SU-DHL-6 (cell line): Measurements from ENCODE around the gene ADPRHL1.

ENCODE experiments used
- H2AFZ ChIP-seq: fragments of 200-600 bp; sonication (generic); 2 replicates; pipeline ENCODE4 v1.6.1; 2014; ENCODE audit warnings: low read depth, mild to moderate bottlenecking, moderate library complexity, mixed read lengths, antibody characterized with exemption, low read length; ENCODE audit not compliant: severe bottlenecking
- H3F3A ChIP-seq: fragments of 200-600 bp; shearing (Covaris generic); 2 replicates; pipeline ENCODE4 v1.6.0; 2016; ENCODE audit warnings: antibody characterized with exemption, mild to moderate bottlenecking; ENCODE audit not compliant: insufficient read depth
- H3K27ac ChIP-seq: fragments of 200-600 bp; sonication (generic); 2 replicates; pipeline ENCODE4 v1.5.1; 2016; ENCODE audit warnings: low read depth, mild to moderate bottlenecking, low read length, moderate library complexity, mixed read lengths
- H3K27me3 ChIP-seq: fragments of 200-600 bp; sonication (generic), shearing (Covaris generic); 2 replicates; pipeline ENCODE4 v1.6.0; 2014; ENCODE audit warnings: mild to moderate bottlenecking, low read length
- H3K36me3 ChIP-seq: fragments of 200-600 bp; sonication (generic); 2 replicates; pipeline ENCODE4 v1.6.1; 2014; ENCODE audit warnings: mild to moderate bottlenecking, low read length, mixed read lengths
- H3K4me2 ChIP-seq: fragments of 300-600, 200-600 bp; shearing (Covaris generic), sonication (generic); 2 replicates; pipeline ENCODE4 v1.6.0; 2014; ENCODE audit warnings: low read length, low read depth, mild to moderate bottlenecking; ENCODE audit not compliant: poor library complexity, severe bottlenecking
- H3K4me3 ChIP-seq: fragments of 200-600 bp; sonication (generic); 2 replicates; pipeline ENCODE4 v1.5.1; 2014; ENCODE audit warnings: antibody characterized with exemption, low read length, mild to moderate bottlenecking, mixed read lengths; ENCODE audit not compliant: insufficient read depth, poor library complexity, severe bottlenecking
- H3K79me2 ChIP-seq: fragments of 200-600 bp; sonication (generic); 2 replicates; pipeline ENCODE4 v1.6.1; 2014; ENCODE audit warnings: mild to moderate bottlenecking, low read length, moderate library complexity; ENCODE audit not compliant: insufficient read depth
- H3K9ac ChIP-seq: fragments of 200-600 bp; sonication (generic); 2 replicates; pipeline ENCODE4 v1.7.0; 2014; ENCODE audit warnings: mild to moderate bottlenecking, low read length
- H3K9me2 ChIP-seq: fragments of 200-600 bp; sonication (generic); replicated peaks from 2 replicates; pipeline ENCODE4 v1.6.1; 2014; ENCODE audit warnings: low read length; ENCODE audit not compliant: insufficient read depth
- H3K9me3 ChIP-seq: fragments of 200-600 bp; sonication (generic); 2 replicates; pipeline ENCODE4 v1.6.1; 2014; ENCODE audit warnings: low read length, mixed read lengths; ENCODE audit not compliant: insufficient read depth
- H4K20me1 ChIP-seq: fragments of 200-600 bp; sonication (generic); 2 replicates; pipeline ENCODE4 v1.6.1; 2014; ENCODE audit warnings: low read depth, mild to moderate bottlenecking, antibody characterized with exemption, low read length, moderate library complexity, mixed read lengths
- EZH2phosphoT487 ChIP-seq: fragments of 200-600 bp; sonication (generic), shearing (Covaris generic); conservative IDR thresholded peaks from 2 replicates; pipeline ENCODE4 v1.6.1; 2018; ENCODE audit warnings: mild to moderate bottlenecking, antibody characterized with exemption, low read length, moderate library complexity, mixed read lengths
- TF ChIP-seq, protein P1 (sequence below): fragments of 200-600 bp; sonication (generic); IDR thresholded peaks from one replicate; pipeline ENCODE4 v1.5.1; 2017; ENCODE audit warnings: antibody characterized with exemption, mild to moderate bottlenecking, low read length, moderate library complexity; ENCODE audit not compliant: insufficient read depth, poor library complexity, severe bottlenecking

ADPRHL1 gene

DNA sequence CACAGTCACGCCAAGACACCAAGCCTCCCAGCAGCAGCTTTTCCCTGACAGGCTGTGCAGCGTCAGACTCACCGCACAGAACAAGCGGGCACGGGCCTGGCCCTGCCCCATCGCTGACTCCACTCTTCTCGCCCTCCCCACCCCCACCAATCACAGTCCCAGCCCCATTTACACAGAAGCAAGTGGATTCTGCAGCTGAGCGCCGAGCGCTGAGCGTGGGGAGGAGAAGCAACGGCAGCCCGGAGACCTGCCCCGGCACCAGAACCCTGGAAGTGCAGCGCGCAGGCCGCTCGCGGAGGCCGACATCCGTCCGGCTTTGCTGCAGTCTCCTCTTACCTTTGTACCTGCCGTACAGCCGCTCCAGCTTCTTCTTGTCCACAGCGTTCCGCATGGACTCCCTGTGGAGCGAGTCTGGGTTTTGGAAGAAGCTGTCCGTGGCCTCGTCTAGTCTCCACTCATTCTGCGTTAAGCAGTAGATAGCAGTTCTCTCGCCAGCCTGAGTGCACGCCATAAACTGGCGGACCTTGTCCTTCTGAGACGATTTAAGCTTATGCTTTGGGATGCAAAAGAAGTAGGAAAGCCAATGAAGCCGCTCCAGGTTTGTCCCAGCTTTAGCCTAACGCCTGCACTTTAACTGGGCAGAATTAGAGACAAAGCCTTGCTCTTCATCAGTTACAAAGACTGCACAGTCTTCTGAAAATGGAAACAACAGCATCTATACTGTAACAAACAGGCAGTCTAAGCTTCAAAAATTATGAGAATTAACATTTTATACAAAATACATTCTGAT, 30.4 kb upstream of the ADPRHL1 start:
- Histone ChIP-seq H3K27me3 (no peaks in the 10 kb centered on the region), H3K4me3 (no peak overlapping the region), H3K79me2 (peaks cover 72% of the 10 kb centered on the region), H3K36me3 (peaks cover 15% of the 10 kb centered on the region), H3K9ac (no peak overlapping the region), H3K9me2 (no peaks in the 10 kb centered on the region), H3K27ac (no peak overlapping the region), H2AFZ (no peak overlapping the region), H4K20me1 (0 out of 2 replicates have a peak, but pooled peaks cover 4% of the 10 kb centered on the region), H3F3A (peaks cover 3% of the 10 kb centered on the region; the same call in 1 of the 2 replicates), H3K4me2 (no peak overlapping the region), H3K9me3 (no peaks in the 10 kb centered on the region)
- TF ChIP-seq EZH2phosphoT487, result no peak
- TF ChIP-seq, protein P1, sequence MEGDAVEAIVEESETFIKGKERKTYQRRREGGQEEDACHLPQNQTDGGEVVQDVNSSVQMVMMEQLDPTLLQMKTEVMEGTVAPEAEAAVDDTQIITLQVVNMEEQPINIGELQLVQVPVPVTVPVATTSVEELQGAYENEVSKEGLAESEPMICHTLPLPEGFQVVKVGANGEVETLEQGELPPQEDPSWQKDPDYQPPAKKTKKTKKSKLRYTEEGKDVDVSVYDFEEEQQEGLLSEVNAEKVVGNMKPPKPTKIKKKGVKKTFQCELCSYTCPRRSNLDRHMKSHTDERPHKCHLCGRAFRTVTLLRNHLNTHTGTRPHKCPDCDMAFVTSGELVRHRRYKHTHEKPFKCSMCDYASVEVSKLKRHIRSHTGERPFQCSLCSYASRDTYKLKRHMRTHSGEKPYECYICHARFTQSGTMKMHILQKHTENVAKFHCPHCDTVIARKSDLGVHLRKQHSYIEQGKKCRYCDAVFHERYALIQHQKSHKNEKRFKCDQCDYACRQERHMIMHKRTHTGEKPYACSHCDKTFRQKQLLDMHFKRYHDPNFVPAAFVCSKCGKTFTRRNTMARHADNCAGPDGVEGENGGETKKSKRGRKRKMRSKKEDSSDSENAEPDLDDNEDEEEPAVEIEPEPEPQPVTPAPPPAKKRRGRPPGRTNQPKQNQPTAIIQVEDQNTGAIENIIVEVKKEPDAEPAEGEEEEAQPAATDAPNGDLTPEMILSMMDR, result no peak

DNA sequence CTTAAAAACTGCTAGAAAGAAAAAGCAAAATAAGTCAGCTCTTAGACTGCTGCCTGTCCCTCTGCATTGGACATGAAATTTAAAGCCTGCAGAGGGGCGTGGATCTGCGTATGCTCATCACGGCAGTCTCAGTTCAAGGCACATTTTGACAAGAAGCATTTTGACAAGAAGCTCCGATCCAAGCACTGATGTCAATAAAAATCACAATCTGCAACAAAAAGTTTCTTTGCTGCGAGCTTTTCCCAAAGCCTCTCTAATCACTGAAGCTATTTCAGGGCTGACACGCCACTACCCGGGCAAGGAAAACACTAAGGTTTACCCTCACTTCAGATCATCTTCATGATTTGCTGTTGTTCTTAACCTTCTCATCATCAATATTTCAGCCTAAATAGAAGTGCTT, 29.8 kb upstream of the ADPRHL1 start:
- Histone ChIP-seq H2AFZ (no peak overlapping the region), H4K20me1 (0 out of 2 replicates have a peak, but pooled peaks cover 4% of the 10 kb centered on the region), H3K4me2 (no peak overlapping the region), H3K27me3 (no peaks in the 10 kb centered on the region), H3K79me2 (peaks cover 65% of the 10 kb centered on the region), H3K4me3 (no peak overlapping the region), H3K27ac (no peak overlapping the region), H3K9me3 (no peaks in the 10 kb centered on the region), H3K9ac (no peak overlapping the region), H3K9me2 (no peaks in the 10 kb centered on the region), H3K36me3 (peaks cover 16% of the 10 kb centered on the region), H3F3A (peaks cover 3% of the 10 kb centered on the region; the same call in 1 of the 2 replicates)
- TF ChIP-seq, protein P1, result no peak
- no peak for TF ChIP-seq EZH2phosphoT487

DNA sequence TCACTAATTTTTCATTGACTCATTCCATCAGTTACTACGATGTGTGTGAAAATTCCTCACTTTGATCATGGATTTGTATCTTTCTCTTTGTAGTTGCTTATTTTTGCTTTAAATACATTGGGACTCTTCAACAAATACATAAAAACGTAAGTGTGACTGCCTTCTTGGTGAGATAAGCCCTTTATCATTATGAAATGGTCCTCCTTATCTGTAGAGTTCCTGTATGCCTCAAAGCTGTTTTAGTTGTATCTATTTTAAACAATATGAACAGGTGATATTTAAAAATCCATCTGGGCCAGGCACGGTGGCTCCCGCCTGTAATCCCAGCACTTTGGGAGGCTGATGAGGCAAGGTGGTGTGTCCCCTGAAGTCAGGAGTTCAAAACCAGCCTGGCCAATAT, 25.9 kb upstream of the ADPRHL1 start:
- Histone ChIP-seq H3K9me2 (no peaks in the 10 kb centered on the region), H3K9me3 (no peaks in the 10 kb centered on the region), H3K36me3 (peaks cover 30% of the 10 kb centered on the region), H2AFZ (no peak overlapping the region), H3K27me3 (no peaks in the 10 kb centered on the region), H3K4me2 (no peak overlapping the region), H4K20me1 (0 out of 2 replicates have a peak, but pooled peaks cover 4% of the 10 kb centered on the region), H3K79me2 (peaks cover 26% of the 10 kb centered on the region), H3K9ac (no peak overlapping the region), H3F3A (peaks cover 3% of the 10 kb centered on the region; the same call in 1 of the 2 replicates), H3K4me3 (no peak overlapping the region), H3K27ac (no peak overlapping the region)
- TF ChIP-seq EZH2phosphoT487, result no peak
- TF ChIP-seq, protein P1, result no peak
